Activated T-helper 1 cell treated with Interleukin-2 at 50 U/mL for 16 hours (primary cell): Measurements from ENCODE around the gene UBE2L6.
A peak's percentile ranks its signal among the peaks of the same experiment; 100 is the strongest.
"Not testable (repeated sequence)": the region's sequence is repeated elsewhere in the genome, so short reads cannot be mapped to it uniquely, and the experiment has no call there.

Source experiments
- DNase-seq: peaks from one replicate; pipeline ENCODE4 v3.0.0-alpha.2; 2020; ENCODE audit warnings: low read depth

The UBE2L6 gene

DNA sequence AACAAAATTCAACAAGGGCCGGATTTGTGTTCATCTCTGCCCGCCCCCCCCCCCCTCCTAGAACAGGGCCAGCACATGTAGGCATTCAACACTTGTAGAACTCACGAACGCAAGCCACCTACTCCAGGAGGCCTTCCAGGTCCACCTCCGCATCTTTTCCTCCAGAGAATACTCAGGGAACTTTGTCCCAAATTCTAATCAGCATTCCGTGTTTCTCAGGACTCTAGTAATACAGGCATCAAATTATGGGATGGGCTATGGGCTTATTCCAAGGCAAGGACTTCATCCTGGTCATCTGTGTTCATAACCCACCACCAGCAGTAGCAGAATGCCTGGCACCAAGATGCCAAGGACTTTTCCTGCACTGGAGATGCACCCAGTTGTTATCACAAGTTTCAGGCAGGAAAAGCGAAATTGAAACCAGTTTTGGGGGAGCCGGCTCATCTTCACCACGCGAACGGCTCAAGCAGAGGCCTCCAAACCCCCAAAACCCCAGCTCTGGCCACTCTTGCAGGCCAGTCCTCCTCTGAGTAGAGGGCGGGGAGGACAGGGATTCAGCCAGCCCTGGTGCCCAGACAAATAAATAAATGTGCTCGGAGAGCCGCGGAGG lies 462 bp downstream of the UBE2L6 start:
- DNase-seq = no peak

DNA sequence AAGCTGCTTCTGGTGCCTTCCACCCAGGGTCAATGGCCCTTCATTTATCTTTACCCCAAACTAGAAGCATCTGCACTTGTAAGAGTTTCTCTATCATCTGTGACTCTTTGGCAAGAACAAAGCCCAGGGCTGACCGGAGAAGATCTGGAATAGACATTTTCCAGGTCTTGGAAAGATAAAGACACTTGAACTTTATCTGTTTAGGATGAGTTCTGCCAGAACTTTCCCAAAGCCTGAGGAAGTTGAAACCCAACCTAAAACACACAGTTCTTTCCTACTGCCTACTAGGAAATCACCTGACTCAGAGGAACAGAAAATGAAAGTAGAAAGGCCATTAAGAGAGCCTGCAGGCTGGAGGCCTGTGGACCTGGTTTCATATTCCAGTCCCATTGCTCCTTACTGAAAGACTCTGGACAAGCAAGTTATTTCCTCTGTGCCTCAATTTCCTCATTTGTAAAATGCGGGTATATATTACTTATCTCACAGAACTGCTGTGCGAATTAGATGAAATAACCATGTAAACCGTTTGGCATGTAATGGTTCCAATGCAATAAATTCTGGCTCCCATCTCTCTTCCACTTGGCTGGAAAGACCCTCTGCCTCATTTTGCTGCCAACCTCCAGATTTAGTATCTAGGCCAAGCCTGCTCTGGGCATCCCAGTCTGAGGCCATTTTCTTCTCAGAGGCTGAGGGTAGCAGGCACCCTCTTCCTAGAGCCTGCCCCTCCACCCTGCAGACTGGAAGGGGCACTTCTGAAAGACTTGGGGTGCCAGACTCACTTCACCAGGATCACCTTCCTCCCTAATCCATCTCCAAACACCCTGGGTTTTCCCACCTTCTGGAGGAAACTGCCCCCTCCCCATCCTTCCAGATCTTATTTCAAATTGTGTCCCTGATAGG lies 1.2 kb downstream of the UBE2L6 start:
- DNase-seq = no peak

DNA sequence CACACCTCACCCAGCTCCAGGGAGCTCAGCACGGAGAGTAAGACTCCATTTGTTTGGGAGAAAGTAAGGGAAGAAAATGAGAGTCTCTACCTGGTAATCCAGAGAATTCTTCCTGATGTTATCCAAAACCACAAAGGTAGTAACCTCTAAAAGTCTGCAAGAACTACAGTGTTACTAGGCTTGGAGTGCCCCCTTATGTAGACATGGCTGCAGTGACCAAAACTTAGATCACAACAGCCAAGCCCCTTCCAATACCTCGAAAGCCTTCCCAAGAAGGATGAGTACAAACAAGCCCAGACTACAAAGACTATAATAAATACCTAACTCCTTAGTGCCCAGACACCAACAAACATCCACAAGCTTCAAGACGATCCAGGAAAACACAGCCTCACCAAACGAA lies 4.9 kb downstream of the UBE2L6 start:
- DNase-seq = no peak

DNA sequence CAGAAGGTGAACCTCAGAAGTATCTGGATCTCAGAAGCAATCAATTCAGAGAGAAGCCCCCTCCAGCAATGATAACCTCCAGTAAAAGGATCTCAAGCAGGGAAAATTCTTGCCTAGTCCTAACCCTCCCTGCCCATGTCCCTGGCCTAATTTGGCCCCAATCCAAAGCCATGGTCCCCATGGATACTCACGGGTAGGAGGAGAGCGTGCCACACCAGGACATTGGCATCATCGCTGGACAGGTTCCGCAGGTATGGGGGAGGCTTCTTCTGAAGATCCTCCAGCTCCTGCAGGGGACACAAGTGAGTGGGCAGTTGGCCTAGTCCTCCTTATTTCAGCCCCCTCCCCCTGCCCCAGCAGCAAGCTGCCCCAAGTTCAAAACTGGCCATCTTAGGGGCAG lies 7.3 kb downstream of the UBE2L6 start:
- no peak for DNase-seq

DNA sequence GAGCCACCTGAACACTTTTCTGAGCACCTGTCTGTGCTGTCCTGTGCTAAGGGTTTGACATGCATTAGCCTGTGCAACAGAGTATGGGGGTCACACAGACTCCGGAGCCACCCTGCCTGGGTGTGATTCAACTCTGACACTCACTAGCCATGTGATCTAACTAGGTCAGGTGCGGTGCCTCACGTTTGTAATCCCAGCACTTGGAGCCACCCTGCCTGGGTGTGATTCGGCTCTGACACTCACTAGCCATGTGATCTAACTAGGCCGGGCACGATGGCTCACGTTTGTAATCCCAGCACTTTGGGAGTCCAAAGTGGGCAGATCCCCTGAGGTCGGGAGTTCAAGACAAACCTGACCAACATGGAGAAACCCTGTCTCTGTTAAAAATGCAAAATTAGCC lies 11.4 kb downstream of the UBE2L6 start:
- DNase-seq = no peak

DNA sequence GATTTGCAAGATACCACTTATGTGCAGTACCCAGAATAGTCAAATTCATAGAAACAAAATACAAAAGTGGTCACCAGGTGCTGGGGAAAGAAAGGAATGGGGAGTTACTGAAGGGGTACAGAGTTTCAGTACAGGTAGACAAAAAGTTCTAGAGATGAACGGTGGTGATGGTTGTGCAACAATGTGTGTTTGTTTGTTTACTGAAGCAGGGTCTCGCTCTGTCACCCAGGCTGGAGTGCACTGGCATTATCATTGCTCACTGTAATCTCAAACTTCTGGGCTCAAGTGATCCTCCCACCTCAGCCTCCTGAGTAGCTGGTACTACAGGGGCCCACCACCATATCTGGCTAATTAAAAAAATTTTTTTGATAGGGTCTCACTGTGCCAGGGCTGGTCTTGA lies 12.1 kb downstream of the UBE2L6 start:
- DNase-seq = no peak

DNA sequence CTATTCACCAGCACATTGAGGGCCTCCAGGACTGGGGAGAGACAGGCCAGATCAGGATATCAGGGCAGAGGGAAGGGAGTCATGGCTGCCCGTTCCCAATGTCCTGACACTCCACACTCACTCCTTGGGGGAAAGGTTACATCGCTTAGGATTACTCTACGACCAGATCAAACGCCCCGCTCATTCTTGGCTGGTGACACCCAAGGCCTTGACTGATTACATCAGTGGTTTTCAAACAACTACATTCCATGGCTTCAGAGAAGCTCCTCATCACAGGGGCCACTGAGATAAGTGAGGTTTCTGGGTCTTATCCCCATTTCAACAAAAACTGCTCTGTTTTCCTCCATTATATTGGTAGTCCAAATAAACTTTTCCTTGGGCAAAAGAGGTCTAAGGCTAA lies 15.0 kb downstream of the UBE2L6 start:
- no peak for DNase-seq

DNA sequence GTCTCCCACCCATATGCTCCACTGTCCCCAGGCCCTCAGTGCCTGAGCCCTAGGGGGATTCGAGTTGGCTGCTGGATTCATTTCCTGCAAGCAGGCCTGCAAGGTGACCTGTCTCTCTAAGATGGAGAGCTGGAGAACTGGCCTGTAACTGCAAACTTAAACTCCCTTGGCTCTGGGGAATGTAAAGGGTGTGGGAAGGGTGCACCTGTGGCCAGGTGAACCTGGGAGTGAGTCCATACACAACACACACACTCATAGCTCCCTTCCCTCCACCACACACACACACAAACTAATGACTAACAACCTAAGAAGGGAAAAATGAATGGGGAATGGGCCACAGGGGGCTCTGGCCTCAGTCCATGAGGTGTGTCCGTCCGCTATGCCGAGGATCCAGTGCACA lies 15.5 kb downstream of the UBE2L6 start:
- DNase-seq = no peak

DNA sequence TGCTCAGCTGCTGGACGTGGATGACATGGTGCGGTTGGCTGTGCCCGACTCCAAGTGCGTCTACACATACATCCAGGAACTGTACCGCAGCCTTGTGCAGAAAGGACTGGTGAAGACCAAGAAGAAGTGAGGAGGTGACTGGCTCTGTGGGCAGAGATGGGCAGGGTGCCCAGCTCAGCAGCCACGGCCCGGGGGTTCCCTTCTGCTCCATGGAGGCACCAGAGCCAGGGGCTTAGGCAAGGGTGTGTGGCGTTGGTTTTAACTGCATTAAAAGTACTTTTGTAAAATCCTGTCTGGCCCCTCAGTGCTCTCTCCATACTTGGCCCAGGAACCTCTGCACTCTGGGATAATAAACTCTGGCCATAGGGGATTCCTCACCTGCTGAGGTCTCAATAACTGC lies 17.5 kb downstream of the UBE2L6 start:
- no peak for DNase-seq

DNA sequence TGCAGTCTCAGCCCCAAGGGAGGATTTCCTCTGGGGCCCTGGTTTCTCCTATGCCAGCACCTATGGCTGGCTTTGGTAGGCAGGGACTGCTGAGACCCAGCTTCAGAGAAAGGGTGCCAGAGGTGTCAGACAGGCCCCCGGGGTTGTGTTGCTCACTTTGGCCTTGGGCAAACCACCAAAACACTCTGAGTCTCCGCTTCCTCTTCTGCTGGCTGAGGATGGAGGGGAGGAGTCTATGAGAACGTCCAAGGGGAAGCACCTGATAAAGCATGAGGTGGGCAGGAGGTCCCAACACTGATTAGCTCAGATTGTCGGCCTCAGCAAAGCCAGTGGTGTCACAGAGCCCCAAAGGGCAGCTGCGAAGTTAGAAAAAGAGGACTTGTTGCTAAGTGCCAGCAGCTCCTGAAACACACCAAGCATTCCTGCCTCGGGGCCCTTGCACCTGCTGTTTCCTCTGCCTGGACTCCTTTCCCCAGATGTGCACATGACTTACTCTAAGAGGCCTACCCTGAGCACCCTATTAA lies 19.6 kb downstream of the UBE2L6 start:
- no peak for DNase-seq

DNA sequence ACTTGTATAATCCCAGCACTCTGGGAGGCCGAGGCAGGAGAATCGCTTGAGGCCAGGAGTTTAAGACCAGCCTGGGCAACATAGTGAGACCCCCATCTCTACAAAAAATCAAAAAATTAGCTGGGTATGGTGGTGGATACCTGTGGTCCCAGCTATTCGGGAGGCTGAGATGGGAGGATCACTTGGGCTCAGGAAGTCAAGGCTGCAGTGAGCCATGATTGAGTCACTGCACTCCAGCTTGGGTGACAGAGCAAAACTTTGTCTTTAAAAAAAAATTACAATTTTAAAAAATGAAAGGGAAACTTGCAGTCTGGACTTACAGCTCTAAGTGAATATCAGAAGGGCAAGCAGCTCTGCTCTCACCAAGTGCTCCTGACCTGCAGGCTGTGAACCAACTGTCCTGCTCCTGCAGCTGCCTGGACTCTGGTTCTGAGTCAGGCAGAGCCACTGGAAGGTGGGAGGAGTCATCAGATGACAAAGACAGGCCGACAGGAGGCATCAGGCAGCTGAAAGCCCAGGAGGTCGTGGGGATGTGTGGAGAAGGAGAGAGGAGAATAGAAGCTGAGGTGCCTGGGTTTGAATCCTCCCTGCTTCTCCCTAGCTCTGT lies 20.5 kb downstream of the UBE2L6 start:
- DNase-seq = no peak

DNA sequence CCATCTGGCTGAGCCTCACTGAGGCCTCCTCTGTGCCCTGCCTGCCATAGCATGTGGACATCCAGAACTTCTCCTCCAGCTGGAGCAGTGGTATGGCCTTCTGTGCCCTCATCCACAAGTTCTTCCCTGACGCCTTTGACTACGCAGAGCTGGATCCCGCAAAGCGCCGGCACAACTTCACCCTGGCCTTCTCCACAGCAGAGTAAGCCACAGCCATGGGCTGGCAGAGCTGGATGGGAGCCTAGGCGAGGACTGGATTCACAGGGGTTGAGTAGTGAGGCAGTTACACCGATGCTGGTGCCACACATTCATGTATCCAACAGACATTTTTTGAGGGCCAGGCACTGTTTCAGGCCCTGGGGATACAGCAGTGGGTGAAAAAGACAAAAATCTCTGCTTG lies 21.0 kb downstream of the UBE2L6 start:
- no peak for DNase-seq

DNA sequence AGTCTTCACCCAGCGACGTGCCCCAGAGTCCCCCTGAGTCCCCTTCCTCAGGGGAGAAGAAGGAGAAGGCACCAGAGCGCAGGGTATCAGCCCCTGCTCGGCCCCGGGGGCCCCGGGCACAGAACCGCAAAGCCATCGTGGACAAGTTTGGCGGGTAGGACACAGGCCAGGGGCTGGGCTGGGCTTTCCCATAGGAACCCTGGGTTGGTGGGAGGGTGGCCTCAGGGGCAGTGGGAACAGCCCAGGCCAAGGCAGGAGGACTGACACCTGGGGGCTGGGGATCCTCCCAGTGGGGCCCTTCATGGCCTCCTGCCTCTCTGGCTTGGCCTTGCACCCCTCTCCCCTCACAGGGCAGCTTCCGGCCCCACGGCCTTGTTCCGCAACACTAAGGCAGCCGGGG lies 21.6 kb downstream of the UBE2L6 start:
- no peak for DNase-seq

DNA sequence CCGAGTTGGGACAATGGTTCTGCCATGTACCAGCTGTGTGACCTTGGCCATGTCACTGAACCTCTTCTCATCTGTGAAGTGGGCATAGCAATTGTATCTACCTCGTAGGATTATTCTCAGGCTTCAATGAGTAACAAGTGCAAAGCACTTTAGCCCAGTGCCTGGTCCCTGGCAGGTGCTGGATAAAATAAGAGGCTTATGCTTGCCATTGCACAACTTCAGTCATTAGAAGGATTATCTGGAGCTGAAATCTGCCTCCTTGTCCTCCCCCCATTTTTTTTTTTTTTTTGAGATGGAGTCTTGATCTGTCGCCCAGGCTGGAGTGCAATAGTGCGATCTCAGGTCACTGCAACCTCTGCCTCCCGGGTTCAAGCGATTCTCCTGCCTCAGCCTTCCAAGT lies 22.9 kb downstream of the UBE2L6 start:
- DNase-seq = no peak

DNA sequence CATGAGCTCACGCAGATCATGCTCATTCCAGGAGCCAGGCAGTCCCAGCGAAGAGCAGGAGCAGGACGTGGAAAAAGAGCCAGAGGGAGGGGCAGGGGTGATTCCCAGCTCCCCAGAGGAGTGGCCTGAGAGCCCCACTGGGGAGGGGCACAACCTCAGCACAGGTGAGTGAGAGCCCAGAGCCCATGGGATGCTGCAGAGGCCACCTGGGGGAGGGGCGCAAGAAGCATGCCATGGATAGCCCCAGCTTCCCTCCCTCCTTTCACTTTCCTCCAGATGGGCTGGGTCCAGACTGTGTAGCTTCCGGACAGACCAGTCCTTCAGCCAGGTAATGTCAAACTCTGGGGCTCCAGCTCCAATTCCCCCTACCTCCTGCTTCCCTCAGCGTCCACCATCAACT lies 23.9 kb downstream of the UBE2L6 start:
- DNase-seq = no peak

DNA sequence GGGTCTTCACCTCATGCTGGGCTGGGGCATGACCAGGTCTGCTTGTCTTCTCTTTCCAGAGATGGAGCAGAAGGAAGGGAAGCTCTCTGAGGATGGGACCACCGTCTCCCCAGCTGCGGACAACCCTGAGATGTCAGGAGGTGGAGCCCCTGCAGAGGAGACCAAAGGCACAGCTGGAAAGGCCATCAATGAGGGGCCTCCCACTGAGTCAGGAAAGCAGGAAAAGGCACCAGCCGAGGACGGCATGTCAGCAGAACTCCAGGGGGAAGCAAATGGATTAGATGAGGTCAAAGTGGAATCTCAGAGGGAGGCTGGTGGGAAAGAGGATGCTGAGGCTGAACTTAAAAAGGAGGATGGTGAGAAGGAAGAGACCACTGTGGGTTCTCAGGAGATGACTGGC lies 24.9 kb downstream of the UBE2L6 start:
- no peak for DNase-seq

DNA sequence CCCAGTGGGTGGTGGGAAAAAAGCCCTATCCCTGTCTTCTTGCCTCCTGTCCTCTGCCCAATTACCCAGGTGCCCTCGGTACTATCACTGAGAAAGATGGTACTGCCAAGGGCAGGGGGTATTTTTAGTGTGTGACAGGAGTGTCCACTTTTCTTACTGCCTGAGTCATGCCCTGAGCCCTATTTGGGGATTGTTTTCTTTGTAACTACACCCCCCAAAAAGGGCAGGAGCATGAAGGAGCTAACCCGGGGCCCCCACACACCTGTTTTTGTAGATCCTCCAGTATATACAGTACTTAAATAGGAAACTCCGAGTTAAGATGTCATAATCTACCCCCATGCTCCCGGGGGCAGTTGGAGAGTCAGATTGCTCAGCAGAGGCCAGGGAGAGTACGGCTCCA lies 26.3 kb downstream of the UBE2L6 start:
- DNase-seq = no peak

DNA sequence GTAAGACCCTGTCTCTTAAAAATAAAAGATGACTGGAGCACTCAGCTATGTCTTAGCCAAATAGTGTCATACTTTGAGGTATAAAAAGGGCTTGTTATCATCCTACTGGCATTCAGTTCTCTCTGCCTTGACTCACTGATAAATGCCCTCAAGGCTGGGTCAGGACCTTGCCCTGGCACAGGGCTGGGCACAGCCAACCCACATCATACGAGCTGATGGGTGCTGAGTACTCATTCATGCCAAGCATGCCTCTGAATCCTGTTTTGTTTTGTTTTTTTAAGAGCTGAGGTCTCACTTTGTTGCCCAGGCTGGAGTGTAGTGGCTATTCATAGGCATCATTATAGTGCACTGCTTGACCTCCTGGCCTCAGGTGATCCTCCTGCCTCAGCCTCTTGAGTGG lies 28.1 kb downstream of the UBE2L6 start:
- DNase-seq = no peak

DNA sequence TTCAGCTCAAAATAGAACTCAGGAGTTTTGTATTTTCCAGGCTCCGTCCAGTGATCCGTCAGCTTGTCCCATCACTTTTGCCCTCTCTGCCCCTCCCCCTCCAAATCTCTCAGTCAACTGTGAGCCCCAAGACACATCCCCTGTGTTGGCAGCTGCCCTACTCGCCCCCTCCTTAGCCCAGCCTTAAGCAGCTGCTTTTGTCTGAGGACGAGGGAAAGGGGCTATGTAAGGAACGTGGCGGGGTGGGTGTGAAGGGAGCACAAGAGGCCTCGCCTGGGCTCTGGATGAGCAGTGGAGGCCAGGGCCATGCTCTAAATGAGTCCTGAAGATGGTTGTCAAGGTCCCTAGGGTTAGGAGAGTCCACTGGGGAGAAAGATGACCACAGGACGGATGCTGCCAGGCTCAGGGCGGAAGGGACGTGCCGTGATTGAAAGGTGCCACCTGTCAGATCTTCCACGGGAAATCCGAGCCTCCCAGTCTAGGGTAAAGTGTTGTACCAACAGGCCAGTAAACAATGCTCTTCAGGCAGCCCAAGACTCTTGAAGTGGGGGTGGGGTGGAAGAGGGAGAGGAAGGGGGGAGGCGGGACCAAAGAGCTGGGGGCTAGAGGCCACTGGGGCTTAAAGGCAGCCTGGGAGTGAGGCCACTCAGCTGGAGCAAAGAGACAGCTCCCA lies 30.4 kb downstream of the UBE2L6 start, which contains the start of gene SMTNL1:
TSS of gene SMTNL1 (plus strand) at position 649 of the 673 bp plus-strand sequence. CDS start 5,048 bp downstream, outside the sequence.
- no peak for DNase-seq

DNA sequence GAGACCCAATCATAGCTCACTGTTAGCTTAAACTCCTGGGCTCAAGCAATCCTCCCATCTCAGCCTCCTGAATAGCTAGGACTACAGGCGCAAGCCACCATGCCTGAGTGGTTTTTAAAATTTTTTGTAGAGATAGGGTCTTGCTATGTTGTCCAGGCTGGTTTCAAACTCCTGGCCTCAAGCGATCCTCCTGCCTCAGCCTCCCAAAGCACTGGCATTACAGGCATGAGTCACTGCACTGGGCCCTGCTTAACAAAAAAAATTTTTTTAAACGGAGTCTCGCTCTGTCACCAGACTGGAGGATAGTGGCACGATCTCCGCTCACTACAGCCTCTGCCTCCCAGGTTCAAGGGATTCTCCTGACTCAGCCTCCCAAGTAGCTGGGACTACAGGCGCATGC lies 33.0 kb downstream of the UBE2L6 start:
- DNase-seq = not testable (repeated sequence)

DNA sequence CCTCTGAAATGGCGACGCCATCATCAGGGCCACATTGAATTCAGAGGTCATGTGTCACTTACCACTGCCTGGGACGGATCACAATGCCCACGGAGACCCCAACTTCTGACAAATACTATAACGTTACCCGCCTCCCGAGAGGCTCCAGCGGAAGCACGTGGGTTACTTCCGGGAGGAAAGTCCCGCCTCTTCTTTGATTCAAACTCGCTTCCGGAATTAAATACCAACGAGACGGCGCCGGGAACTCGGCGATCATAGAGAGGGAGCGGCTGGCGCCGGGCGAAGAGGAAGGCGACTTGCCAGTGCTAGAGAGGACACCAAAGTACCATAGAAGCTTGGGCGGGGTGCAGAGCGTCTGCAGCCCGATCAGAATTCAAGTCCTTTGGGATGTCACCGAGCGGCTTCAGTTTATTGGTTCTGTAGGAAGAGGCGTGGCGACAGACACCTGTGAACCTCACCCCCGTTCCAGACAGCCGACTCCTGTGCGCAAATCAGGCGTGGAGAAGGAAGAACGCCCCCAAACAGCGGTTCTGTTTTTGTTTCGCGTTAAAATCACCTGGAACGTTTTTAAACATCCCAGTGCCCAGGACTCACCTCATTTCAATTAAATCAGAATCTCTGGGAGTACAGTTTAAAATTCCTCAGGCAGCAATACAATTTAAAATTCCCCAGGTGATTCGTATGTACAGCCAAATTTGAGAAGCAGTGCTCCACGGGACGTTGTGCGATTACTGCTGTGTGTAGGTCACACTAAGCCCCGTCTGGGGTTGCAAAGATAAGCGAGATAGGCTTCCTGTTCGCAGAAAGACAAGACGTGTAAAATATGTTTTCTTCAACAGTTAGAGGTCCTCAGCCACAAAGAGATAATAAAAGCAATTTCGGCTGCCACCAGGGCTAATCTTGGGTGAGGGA lies 36.6 kb downstream of the UBE2L6 start, which contains the start of gene TIMM10:
TSS of gene TIMM10 (minus strand) at position 159 of the 912 bp plus-strand sequence. CDS start 565 bp downstream, outside the sequence.
- DNase-seq = peak; percentile 89
